ENCODE results near the gene SLC6A5. TPM values are rescaled to one million over a fixed set of nuclear protein-coding genes. Genes with fewer than 3 reads are reported as not detected.

Gene SLC6A5
- total and polyA plus RNA-seq, 2 donors from 2014 or later = not detected

DNA sequence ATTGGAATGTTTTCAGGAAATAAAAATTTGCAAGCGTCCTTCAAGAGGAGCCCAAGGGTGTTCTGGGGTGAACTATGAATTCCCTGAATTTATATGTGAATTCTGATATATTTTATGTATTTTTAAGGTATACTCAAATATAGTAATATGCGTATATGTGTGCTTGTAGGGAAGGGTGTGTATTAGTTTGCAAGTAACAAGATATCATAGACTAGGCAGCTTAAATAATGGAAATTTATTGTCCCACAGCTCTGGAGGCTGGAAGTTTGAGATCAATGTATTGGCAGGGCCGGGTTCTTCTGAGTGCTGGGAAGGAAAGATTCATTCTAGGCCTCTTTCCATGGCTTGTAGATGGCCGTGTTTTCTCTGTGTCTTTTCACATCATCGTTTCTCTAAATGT lies 16.2 kb upstream of the SLC6A5 start:
- intact Hi-C loops (cut with DNase I) = no loop called here
- Histone ChIP-seq H3K9ac (ENCODE audit: low read length in 3 of 3) (no peak overlapping the region), H3K27ac (ENCODE audit: low read depth in 2 of 2, low read length in 2 of 2) (no peak overlapping the region), H3K4me3 (ENCODE audit: low read length in 3 of 3) (no peak overlapping the region), H3K36me3 (ENCODE audit: control insufficient read depth in 2 of 3, insufficient read depth in 3 of 3, low read length in 3 of 3) (no peaks in the 10 kb centered on the region), H3K9me3 (ENCODE audit: control insufficient read depth in 2 of 3, insufficient read depth in 1 of 3, low read length in 3 of 3) (no peaks in the 10 kb centered on the region), H3K27me3 (ENCODE audit: control insufficient read depth, insufficient read depth, low read length) (no peaks in the 10 kb centered on the region), H3K4me1 (ENCODE audit: control insufficient read depth in 2 of 3, insufficient read depth in 2 of 3, low read depth in 1 of 3, low read length in 3 of 3) (no peaks in the 10 kb centered on the region)
- DNase-seq = no peak
- TF ChIP-seq, protein P1, sequence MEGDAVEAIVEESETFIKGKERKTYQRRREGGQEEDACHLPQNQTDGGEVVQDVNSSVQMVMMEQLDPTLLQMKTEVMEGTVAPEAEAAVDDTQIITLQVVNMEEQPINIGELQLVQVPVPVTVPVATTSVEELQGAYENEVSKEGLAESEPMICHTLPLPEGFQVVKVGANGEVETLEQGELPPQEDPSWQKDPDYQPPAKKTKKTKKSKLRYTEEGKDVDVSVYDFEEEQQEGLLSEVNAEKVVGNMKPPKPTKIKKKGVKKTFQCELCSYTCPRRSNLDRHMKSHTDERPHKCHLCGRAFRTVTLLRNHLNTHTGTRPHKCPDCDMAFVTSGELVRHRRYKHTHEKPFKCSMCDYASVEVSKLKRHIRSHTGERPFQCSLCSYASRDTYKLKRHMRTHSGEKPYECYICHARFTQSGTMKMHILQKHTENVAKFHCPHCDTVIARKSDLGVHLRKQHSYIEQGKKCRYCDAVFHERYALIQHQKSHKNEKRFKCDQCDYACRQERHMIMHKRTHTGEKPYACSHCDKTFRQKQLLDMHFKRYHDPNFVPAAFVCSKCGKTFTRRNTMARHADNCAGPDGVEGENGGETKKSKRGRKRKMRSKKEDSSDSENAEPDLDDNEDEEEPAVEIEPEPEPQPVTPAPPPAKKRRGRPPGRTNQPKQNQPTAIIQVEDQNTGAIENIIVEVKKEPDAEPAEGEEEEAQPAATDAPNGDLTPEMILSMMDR (IDR thresholded peaks at IDR 0.05; ENCODE audit: borderline replicate concordance, extremely low read depth, insufficient read depth) = no peak
- FAIRE-seq = no peak

DNA sequence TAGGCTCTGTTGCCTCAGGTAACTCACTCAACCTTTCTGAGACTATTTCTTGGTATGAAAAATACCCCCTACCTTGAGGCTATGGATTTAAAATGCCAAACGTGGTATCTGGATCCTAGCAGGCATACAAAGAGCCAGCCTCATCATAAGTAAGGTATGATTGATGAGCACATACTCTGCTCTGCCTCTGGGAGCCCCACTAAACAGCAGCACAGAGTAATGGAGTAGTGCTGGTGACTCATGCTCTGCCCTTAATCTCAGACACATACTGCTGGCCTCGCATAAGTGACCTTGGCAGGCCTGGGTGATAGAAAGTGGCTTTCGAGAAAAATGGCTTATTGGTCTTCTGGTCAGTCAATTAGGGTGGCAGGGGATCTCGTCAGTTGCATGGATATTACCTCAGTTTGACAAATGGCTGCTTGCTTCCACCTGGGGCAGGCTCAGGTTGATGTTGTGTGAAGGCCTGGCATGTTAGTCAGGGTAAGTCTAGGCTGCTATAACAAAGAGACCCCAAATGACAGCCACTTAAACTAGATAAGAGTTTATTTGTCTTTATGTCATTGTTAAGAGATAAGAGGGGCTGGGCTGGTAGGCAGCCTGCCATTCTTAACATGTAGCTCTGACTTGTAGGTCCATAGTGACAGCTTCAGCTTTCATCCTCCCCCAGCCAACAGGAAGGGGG lies 15.2 kb upstream of the SLC6A5 start:
- intact Hi-C loops (cut with DNase I) = no loop called here
- H3K9ac ChIP-seq (ENCODE audit: low read length in 3 of 3) = no peak overlapping the region
- TF ChIP-seq, protein P1 (IDR thresholded peaks at IDR 0.05; ENCODE audit: borderline replicate concordance, extremely low read depth, insufficient read depth) = no peak
- no peaks in the 10 kb centered on the region for H3K9me3 ChIP-seq (ENCODE audit: control insufficient read depth in 2 of 3, insufficient read depth in 1 of 3, low read length in 3 of 3)
- H3K4me1 ChIP-seq (ENCODE audit: control insufficient read depth in 2 of 3, insufficient read depth in 2 of 3, low read depth in 1 of 3, low read length in 3 of 3) = no peaks in the 10 kb centered on the region
- DNase-seq (no peak), FAIRE-seq (no peak)
- H3K27ac ChIP-seq (ENCODE audit: low read depth in 2 of 2, low read length in 2 of 2) = no peak overlapping the region
- H3K36me3 ChIP-seq (ENCODE audit: control insufficient read depth in 2 of 3, insufficient read depth in 3 of 3, low read length in 3 of 3) = no peaks in the 10 kb centered on the region
- no peaks in the 10 kb centered on the region for H3K27me3 ChIP-seq (ENCODE audit: control insufficient read depth, insufficient read depth, low read length)
- H3K4me3 ChIP-seq (ENCODE audit: low read length in 3 of 3) = no peak overlapping the region

DNA sequence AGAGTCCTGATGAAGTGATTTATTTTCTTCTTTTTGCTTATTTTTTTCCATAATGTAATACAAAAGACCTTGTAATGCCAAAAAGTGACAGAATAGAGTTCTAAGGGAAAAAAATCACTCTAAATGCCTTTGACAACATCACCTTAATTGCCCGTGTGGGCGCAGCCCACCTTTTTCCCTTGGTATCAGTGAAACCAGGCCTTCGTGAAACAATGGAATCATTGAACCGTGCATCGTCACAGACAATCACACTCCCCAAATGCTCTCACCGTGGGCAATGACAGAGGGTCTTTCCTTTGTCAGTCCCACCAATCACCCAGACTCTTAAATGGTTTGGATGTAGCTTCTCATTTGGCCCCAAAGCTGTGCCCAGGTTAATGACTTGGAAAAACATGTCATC lies 9.6 kb upstream of the SLC6A5 start:
- intact Hi-C loops (cut with DNase I) = no loop called here
- FAIRE-seq = no peak

More for the DNA sequence above, 9.6 kb upstream of the SLC6A5 start:
- DNase-seq = no peak
- H3K4me3 ChIP-seq (ENCODE audit: low read length in 3 of 3) = no peak overlapping the region
- H3K9ac ChIP-seq (ENCODE audit: low read length in 3 of 3) = no peak overlapping the region
- no peak overlapping the region for H3K27ac ChIP-seq (ENCODE audit: low read depth in 2 of 2, low read length in 2 of 2)
- no peaks in the 10 kb centered on the region for H3K36me3 ChIP-seq (ENCODE audit: control insufficient read depth in 2 of 3, insufficient read depth in 3 of 3, low read length in 3 of 3)
- H3K4me1 ChIP-seq (ENCODE audit: control insufficient read depth in 2 of 3, insufficient read depth in 2 of 3, low read depth in 1 of 3, low read length in 3 of 3) = no peaks in the 10 kb centered on the region
- no peaks in the 10 kb centered on the region for H3K9me3 ChIP-seq (ENCODE audit: control insufficient read depth in 2 of 3, insufficient read depth in 1 of 3, low read length in 3 of 3)
- TF ChIP-seq, protein P1 (IDR thresholded peaks at IDR 0.05; ENCODE audit: borderline replicate concordance, extremely low read depth, insufficient read depth) = no peak
- H3K27me3 ChIP-seq (ENCODE audit: control insufficient read depth, insufficient read depth, low read length) = peaks cover 3% of the 10 kb centered on the region

All from kidney (tissue), 14 donors.